RCC 7860 (cell line): ENCODE results near the gene TAS2R13.

ENCODE experiments used
- DNase-seq: peaks from one replicate; pipeline ENCODE4 v3.0.0-alpha.2; 2015; ENCODE audit warnings: low spot score
- FAIRE-seq: peaks from 2 replicates; lab custom pipeline; 2012; peaks lifted over from hg19 to GRCh38; lab: Jason Lieb, UNC

The TAS2R13 gene, protein sequence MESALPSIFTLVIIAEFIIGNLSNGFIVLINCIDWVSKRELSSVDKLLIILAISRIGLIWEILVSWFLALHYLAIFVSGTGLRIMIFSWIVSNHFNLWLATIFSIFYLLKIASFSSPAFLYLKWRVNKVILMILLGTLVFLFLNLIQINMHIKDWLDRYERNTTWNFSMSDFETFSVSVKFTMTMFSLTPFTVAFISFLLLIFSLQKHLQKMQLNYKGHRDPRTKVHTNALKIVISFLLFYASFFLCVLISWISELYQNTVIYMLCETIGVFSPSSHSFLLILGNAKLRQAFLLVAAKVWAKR

DNA sequence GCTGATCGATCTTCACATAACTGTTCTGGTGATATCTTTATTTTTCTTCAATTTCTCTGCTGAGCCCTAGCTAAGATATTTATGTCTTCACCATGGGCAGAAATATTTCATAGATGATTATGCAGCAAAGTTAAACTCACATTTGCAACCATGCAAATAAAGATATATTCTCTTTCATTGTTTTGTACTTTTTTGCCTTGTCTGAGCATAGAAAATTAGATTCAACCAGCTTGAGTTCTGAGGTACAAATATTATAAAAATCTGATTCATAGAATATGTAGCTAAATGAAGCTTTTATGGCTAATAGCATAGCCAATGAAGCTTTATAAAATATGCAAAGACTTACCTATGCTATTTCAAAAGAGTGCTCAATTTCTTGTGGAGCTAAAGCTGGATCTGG, at the start of gene TAS2R13:
TSS of gene TAS2R13 (minus strand) at position 101 of the 400 bp plus-strand sequence. CDS start 264 bp downstream, outside the sequence.
- DNase-seq: no peak
- no peak for FAIRE-seq

DNA sequence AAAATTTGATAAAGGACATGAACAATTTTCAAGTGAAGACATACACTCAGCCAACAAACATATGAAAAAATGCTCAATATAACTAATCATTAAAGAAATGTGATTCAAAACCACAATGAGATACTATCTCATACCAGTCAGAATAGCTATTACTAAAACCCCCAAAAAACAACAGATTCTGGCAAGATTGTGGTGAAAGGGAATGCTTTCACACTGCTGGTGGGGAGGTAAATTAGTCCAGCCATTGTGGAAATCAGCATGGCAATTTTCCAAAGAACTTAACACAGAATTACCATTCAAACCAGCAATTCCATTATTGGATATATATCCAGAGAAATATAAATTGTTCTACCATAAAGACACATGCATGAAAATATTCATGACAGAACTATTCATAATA, 48.4 kb upstream of the TAS2R13 start:
- FAIRE-seq (no peak), DNase-seq (no peak)

DNA sequence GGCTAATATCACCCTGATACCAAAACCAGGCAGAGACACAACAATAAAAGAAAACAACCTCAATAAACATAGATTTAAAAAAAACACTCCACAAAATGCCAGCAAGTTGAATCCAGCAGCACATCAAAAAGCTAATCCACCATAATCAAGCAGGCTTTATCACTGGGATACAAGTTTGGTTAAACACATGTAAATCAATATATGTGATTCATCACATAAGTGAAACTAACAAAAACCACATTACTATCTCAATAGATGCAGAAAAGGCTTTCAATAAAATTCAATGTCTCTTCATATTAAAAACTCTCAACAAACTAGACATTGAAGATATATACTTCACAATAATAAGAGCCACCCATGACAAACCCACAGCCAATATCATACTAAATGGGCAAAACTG, 46.7 kb upstream of the TAS2R13 start:
- FAIRE-seq: no peak

GRCh38 chr12:10952645-10953044, 43.3 kb upstream of the TAS2R13 start:
- DNase-seq (no peak), FAIRE-seq (no peak)

More for the DNA sequence above, 46.7 kb upstream of the TAS2R13 start:
- no peak for DNase-seq

DNA sequence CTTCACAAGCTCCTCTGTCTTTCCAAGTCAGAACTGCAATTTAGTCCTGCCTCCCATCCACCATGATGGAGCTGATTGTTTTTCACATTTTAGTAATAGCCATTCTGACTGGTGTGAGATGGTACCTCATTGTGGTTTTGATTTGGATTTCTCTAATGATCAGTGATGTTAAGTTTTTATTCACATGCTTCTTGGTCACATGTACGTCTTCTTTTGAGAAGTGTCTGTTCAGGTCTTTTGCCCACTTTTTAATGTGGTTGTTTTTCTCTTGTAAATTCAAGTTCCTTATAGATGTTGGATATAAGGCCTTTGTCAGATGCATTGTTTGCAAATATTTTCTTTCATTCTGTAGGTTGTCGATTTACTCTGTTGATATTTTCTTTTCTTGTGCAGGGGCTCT, 33.8 kb upstream of the TAS2R13 start:
- DNase-seq: no peak
- no peak for FAIRE-seq

DNA sequence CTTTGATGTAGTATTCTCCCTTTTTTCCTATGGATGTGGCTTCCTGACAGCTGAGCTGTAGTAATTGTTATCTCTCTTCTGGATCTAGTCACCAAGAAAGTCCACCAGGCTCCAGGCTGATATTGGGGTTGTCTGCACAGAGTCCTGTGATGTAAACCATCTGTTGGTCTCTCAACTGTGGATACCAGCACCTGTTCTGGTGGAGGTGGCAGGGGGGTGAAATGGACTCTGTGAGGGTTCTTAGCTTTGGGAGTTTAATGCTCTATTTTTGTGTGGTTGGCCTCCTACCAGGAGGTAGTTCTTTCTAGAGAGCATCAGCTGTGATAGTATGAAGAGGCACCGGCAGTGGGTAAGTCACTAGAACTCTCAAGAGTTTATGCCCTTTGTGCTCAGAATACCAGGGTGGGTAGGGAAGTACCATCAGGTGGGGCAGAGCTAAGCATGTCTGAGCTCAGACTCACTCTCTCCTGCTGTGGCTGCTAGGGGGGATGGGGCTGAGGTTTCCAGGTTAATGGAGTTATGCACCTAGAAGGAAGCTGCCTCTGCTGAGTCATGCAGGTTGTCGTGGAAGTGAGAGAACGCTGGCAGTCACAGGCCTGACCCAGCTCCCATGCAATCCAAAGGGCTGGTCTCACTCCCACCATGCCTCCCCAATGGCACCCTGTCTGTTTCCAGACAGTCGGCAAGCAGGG, 32.7 kb upstream of the TAS2R13 start:
- FAIRE-seq (peak; percentile 69), DNase-seq (peak; percentile 79)

DNA sequence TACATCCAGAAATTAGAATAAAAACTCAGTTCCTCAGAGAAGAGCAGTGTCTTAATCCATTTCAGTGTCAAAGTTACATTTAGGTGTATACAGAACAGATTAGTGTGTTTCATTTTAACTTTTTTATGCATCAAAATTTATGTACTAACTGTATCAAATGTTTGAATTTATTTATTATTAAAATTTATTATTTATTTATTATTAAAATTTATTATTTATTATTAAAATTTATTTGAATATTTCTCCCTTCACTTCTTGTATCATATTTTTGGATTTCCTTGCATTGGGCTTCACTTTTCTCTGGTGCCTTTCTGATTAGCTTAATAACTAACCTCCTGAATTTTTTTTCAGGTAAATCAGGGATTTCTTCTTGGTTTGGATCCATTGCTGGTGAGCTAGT, 32.0 kb upstream of the TAS2R13 start:
- DNase-seq (no peak), FAIRE-seq (peak; percentile 56)

DNA sequence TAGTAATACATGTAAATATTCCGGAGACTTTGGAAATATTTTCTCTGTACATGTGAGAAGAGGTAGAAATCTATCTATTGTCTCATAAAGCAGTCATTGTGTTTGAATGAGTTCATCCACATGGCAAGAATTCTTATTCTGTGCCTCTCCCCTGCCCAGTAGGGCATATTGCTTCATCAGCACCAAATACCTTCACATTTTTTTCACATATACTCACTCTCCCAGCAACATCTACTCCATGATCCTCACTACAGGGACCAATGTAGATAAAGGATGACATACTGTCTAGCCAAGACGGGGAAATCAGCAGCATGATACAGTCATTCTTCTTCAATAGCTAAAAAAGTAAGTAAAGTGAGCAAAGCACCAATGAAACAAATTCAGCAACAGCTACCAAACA, 31.0 kb upstream of the TAS2R13 start:
- DNase-seq: peak; percentile 91
- peak; percentile 69 for FAIRE-seq

- FAIRE-seq (no peak), DNase-seq (no peak)
These were observed 29.8 kb upstream of the TAS2R13 start, which contains the start of gene TAS2R14 for GRCh38 chr12:10939163-10939562. TAS2R14 (minus strand) TSS chr12:10939263; CDS start chr12:10939207, 56 bp downstream.

- FAIRE-seq: no peak
These were observed 27.1 kb upstream of the TAS2R13 start for GRCh38 chr12:10936506-10936905.

GRCh38 chr12:10928746-10929286, 19.5 kb upstream of the TAS2R13 start, which contains the start of gene PRH2:
PRH2 (plus strand) TSS chr12:10929236; CDS start chr12:10929274, 38 bp downstream.
- no peak for DNase-seq
- no peak for FAIRE-seq

More at GRCh38 chr12:10936506-10936905, 27.1 kb upstream of the TAS2R13 start:
- no peak for DNase-seq

GRCh38 chr12:10926269-10926668, 16.9 kb upstream of the TAS2R13 start:
- no peak for DNase-seq
- no peak for FAIRE-seq

GRCh38 chr12:10919809-10920208, 10.4 kb upstream of the TAS2R13 start:
- DNase-seq (no peak), FAIRE-seq (no peak)

DNA sequence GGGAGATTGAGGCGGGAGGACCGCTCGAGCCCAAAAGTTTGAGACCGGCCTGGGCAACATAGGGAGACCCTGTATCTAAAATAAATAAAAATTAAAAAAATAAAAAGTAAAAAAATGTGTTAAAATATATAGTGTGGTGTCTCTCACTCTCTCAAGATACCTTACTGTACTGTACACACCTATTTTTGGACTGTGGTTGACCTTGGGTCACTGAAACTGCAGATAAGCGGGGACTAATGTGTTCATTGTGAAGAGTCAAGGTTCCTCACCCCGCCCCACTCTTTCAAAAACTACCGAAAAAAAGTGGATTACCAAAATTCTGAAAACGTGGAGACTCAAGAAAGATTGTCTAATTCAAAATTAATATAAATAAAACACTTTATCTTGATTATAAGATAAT, 1.0 kb upstream of the TAS2R13 start:
- FAIRE-seq (no peak), DNase-seq (no peak)

DNA sequence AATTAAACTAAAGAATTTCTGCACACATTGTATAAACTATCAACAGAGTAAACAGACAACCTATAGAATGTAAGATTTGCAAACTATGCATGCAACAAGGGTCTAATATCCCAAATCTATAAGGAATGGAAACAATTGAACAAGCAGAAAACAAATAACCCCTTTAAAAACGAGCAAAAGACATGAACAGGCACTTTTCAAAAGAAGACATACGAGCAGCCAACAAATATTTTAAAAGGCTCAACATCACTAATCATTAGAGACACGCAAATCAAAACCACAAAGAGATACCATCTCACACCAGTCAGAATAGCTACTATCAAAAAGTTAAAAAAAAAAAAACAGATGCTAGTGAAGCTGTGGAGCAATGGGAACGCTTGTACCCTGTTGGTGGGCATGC, 4.7 kb downstream of the TAS2R13 start:
- no peak for DNase-seq
- no peak for FAIRE-seq

- FAIRE-seq: no peak
- no peak for DNase-seq
These were observed 7.9 kb downstream of the TAS2R13 start for GRCh38 chr12:10901427-10901826.

- no peak for FAIRE-seq
These were observed 8.4 kb downstream of the TAS2R13 start for GRCh38 chr12:10900972-10901371.

GRCh38 chr12:10900530-10900929, 8.8 kb downstream of the TAS2R13 start:
- FAIRE-seq (no peak), DNase-seq (no peak)

More at GRCh38 chr12:10900972-10901371, 8.4 kb downstream of the TAS2R13 start:
- DNase-seq: no peak

GRCh38 chr12:10896854-10897253, 12.5 kb downstream of the TAS2R13 start:
- no peak for DNase-seq
- no peak for FAIRE-seq

DNA sequence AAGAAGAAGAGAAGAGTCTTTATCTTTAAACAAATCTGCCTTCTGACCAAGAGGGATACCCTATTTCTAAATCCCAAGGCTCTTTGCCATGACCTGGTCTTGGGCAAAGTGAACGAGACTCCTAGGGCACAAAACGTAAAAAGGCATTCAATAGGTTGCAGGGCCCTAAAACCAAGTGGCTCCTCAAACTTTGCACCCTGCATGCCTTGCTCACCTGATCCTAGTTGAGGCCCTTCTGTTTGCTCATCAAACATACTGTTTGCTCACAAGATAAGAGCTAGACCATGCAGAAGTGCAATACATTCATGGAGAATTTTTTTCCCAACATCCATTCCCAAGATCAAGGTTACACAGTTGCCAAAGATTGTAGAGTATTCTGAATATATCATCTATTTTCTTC, 17.4 kb downstream of the TAS2R13 start:
- no peak for FAIRE-seq
- DNase-seq: no peak

GRCh38 chr12:10889226-10889625, 20.1 kb downstream of the TAS2R13 start:
- FAIRE-seq (no peak), DNase-seq (no peak)
